A549 (cell line): ENCODE measurements around the gene PSMD12. TPM values are rescaled to one million over a fixed set of nuclear protein-coding genes. Genes with fewer than 3 reads are reported as not detected.

Experiments used
- ATAC-seq, 2 experiments: fragments of 200-7000 bp in 1 of 2; fragments of >200 bp in 1 of 2; cut with Nextera tagmentation in 1 of 2; cut with Tn5 transposase in 1 of 2; 3 replicates each; pipeline versions ENCODE4 v1.8.0 to v1.9.1; 2018 to 2020; ENCODE audit warnings: mild to moderate bottlenecking in 1 of 2, moderate library complexity in 1 of 2
- CTCF ChIA-PET: fragments of 300-600 bp; sonication (Branson Sonifier 250); formaldehyde crosslinking; extraction: SDS; loops from one replicate; lab custom pipeline; 2021; ENCODE audit warnings: antibody characterized with exemption, inconsistent platforms; lab: Yijun Ruan, JAX
- POLR2A ChIA-PET: fragments of 350-600 bp; formaldehyde crosslinking; extraction: SDS; loops from one replicate; lab custom pipeline; 2021; ENCODE audit warnings: antibody characterized with exemption, inconsistent platforms; lab: Yijun Ruan, JAX
- DNase-seq, 2 experiments: peaks; one replicate each; pipeline versions ENCODE4 v3.0.0 to v3.0.0-alpha.2; 2011 to 2016; ENCODE audit warnings: low read depth in 1 of 2, low spot score in 1 of 2
- FAIRE-seq: peaks from 2 replicates; lab custom pipeline; 2011; peaks lifted over from hg19 to GRCh38; lab: Jason Lieb, UNC
- H3K27ac ChIP-seq, 2 experiments: fragments of >200 bp; sonication (Bioruptor Twin); formaldehyde crosslinking; 3 replicates each; pipeline ENCODE4 v1.5.1; 2016 to 2017
- H3K4me1 ChIP-seq: fragments of >200 bp; sonication (Bioruptor Twin); formaldehyde crosslinking; 3 replicates; pipeline ENCODE4 v1.6.1; 2016
- H3K4me2 ChIP-seq: fragments of >200 bp; sonication (Bioruptor Twin); formaldehyde crosslinking; 3 replicates; pipeline ENCODE4 v1.6.1; 2016
- H3K4me3 ChIP-seq: fragments of >200 bp; sonication (Bioruptor Twin); formaldehyde crosslinking; 3 replicates; pipeline ENCODE4 v1.5.1; 2016
- H3K9me3 ChIP-seq: fragments of >200 bp; sonication (Bioruptor Twin); formaldehyde crosslinking; 3 replicates; pipeline ENCODE4 v1.6.1; 2016
- BCL3 ChIP-seq: fragments of >200 bp; sonication (Bioruptor Twin); formaldehyde crosslinking; IDR thresholded peaks from 3 replicates; pipeline ENCODE4 v1.6.1; 2016
- CBX8 ChIP-seq: fragments of 200-600 bp; sonication (generic); IDR thresholded peaks from 2 replicates; pipeline ENCODE4 v1.6.1; 2016
- CHD2 ChIP-seq: fragments of 150-350 bp; IDR thresholded peaks from 2 replicates; pipeline ENCODE4 v1.6.1; 2014; ENCODE audit warnings: low read length; ENCODE audit not compliant: partially characterized antibody
- CTCF ChIP-seq: fragments of >200 bp; sonication (Bioruptor Twin); formaldehyde crosslinking; IDR thresholded peaks from 3 replicates; pipeline ENCODE4 v1.5.1; 2016
- ELK1 ChIP-seq: fragments of 150-350 bp; IDR thresholded peaks from 2 replicates; pipeline ENCODE4 v1.6.1; 2014; ENCODE audit warnings: low read depth, mild to moderate bottlenecking, low read length
- EP300 ChIP-seq, 2 experiments: fragments of >200 bp; sonication (Bioruptor Twin); formaldehyde crosslinking; IDR thresholded peaks; 2 replicates in 1 of 2; 3 replicates in 1 of 2; pipeline ENCODE4 v1.6.1; 2016 to 2017
- ESRRA ChIP-seq: fragments of 150-350 bp; IDR thresholded peaks from 2 replicates; pipeline ENCODE4 v1.6.1; 2014; ENCODE audit warnings: mild to moderate bottlenecking, low read length, borderline replicate concordance
- HES2 ChIP-seq: fragments of >200 bp; sonication (Bioruptor Twin); formaldehyde crosslinking; IDR thresholded peaks from 2 replicates; pipeline ENCODE4 v1.6.1; 2016
- HOXA7 ChIP-seq: fragments of 250-450 bp; sonication (Bioruptor Pico); IDR thresholded peaks from 2 replicates; pipeline ENCODE4 v1.5.0; 2020; ENCODE audit warnings: mild to moderate bottlenecking, moderate library complexity
- JUN ChIP-seq, 2 experiments: fragments of >200 bp; sonication (Bioruptor Twin); formaldehyde crosslinking; IDR thresholded peaks; 2 replicates in 1 of 2; 3 replicates in 1 of 2; pipeline ENCODE4 v1.6.1; 2016 to 2017
- KDM1A ChIP-seq: fragments of 200-600 bp; sonication (generic); IDR thresholded peaks from 2 replicates; pipeline ENCODE4 v1.6.1; 2016; ENCODE audit warnings: low read depth, mild to moderate bottlenecking
- MAFK ChIP-seq: fragments of 450-650 bp; IDR thresholded peaks from 2 replicates; pipeline ENCODE4 v1.6.1; 2014; ENCODE audit not compliant: partially characterized antibody
- MAX ChIP-seq: IDR thresholded peaks from 2 replicates; pipeline ENCODE4 v1.6.1; 2012
- MYC ChIP-seq: IDR thresholded peaks from 2 replicates; pipeline ENCODE4 v1.6.1; 2012; ENCODE audit warnings: mild to moderate bottlenecking, inconsistent platforms, low read length, improper control_type of control experiment, borderline replicate concordance
- NFE2L2 ChIP-seq: fragments of 150-350 bp; conservative IDR thresholded peaks from 2 replicates; pipeline ENCODE4 v1.6.1; 2014; ENCODE audit warnings: low read length
- NPAS2 ChIP-seq: fragments of 250-450 bp; sonication (Bioruptor Pico); IDR thresholded peaks from 2 replicates; pipeline ENCODE4 v1.8.0; 2022; ENCODE audit warnings: mild to moderate bottlenecking, moderate library complexity, borderline replicate concordance
- NR3C1 ChIP-seq: fragments of >200 bp; sonication (Bioruptor Twin); formaldehyde crosslinking; IDR thresholded peaks from 3 replicates; pipeline ENCODE4 v1.6.1; 2017
- PHF8 ChIP-seq: fragments of 200-600 bp; sonication (generic); IDR thresholded peaks from 2 replicates; pipeline ENCODE4 v1.6.1; 2016; ENCODE audit warnings: low read depth, mild to moderate bottlenecking, antibody characterized with exemption, moderate library complexity, borderline replicate concordance
- POLR2AphosphoS2 ChIP-seq: conservative IDR thresholded peaks from 2 replicates; pipeline ENCODE4 v1.6.1; 2012; ENCODE audit warnings: low read length, improper control_type of control experiment, inconsistent platforms
- SMC3 ChIP-seq: fragments of >200 bp; sonication (Bioruptor Twin); formaldehyde crosslinking; IDR thresholded peaks from 3 replicates; pipeline ENCODE4 v1.6.1; 2018; ENCODE audit warnings: inconsistent platforms
- TFCP2L1 ChIP-seq: fragments of 250-450 bp; sonication (Bioruptor Pico); IDR thresholded peaks from 2 replicates; pipeline ENCODE4 v1.5.0; 2021; ENCODE audit warnings: mild to moderate bottlenecking
- ZNF302 ChIP-seq: fragments of 250-450 bp; sonication (Bioruptor Pico); IDR thresholded peaks from 2 replicates; pipeline ENCODE4 v1.9.0; 2021; ENCODE audit warnings: inconsistent platforms, mild to moderate bottlenecking, moderate library complexity
- WGBS: methylation state at CpG from one replicate; pipeline ENCODE4 v1.1.6; 2017; ENCODE audit errors: missing lambda C conversion rate; 5-methylcytosine and 5-hydroxymethylcytosine counted together
- polyA plus RNA-seq, 4 experiments: library from polyadenylated mRNA; depleted of rRNA in 3 of 4; stranded (reverse); fragments of >200 nt; fragmentation: RNase III in 1 of 4; extraction: RNeasy Plus Mini Kit Qiagen cat#74134 plus additional on column Dnase treatment in 1 of 4; gene quantifications; 2 replicates in 3 of 4; 3 replicates in 1 of 4; pipeline ENCODE4 v1.2.3, GENCODE V29; 2011 to 2017

The PSMD12 gene
- polyA plus RNA-seq, 2 of the 4 experiments (the other 2 are of a cell fraction): 104 to 106 TPM

- WGBS: 3% methylated on average over 64 of the region's 100 CpGs
- FAIRE-seq: no peak
- DNase-seq: peak; percentile 48 to 58
These were observed 11.4 kb upstream of the PSMD12 start for GRCh38 chr17:67377488-67378453.

GRCh38 chr17:67376737-67377487, 10.5 kb upstream of the PSMD12 start, which contains the start of gene PITPNC1:
Gene PITPNC1, plus strand, starts transcription at chr17:67377281.
- WGBS: 6% methylated on average over 42 of the region's 56 CpGs
- Histone ChIP-seq H3K4me3 (peak within 1 kb of the TSS; percentile 65), H3K9me3 (no peaks in the 10 kb centered on the region; the same call in 2 of the 3 replicates), H3K4me1 (peaks cover 14% of the 10 kb centered on the region; the same call in 2 of the 3 replicates), H3K27ac (peak within 1 kb of the TSS; percentile 77 to 86), H3K4me2 (peak within 1 kb of the TSS; percentile 99)
- DNase-seq: peak; percentile 84 to 86
- ChIA-PET CTCF (interaction anchor here (0.6 to 22.8 kb wide), 18 partner anchors 11 to 402 kb away, joined by 3 to 323 read pairs (median 15); partner anchors contain the start of gene PSMD12), POLR2A (interaction anchor here (0.6 kb wide), 1 partner anchor 99 kb away, joined by 3 read pairs; no protein-coding TSS in a partner anchor)
- FAIRE-seq: no peak
- ATAC-seq: peak; percentile 72 to 83
- TF ChIP-seq HES2 (no peak), JUN (IDR thresholded peaks at IDR 0.05) (peak in 1 of 2 experiments; percentile 64; a peak in 3 of 5 replicates), MAX (peak; percentile 60), BCL3 (no peak), ELK1 (no peak), NPAS2 (CRISPR knock-in tag) (no peak), MAFK (no peak), ZNF302 (CRISPR knock-in tag) (no peak), ESRRA (no peak), EP300 (IDR thresholded peaks at IDR 0.05) (no peak), SMC3 (0 out of 3 replicates have a peak, but pooled peaks have one; percentile 8), CHD2 (no peak), HOXA7 (no peak), TFCP2L1 (no peak), CBX8 (no peak), KDM1A (no peak), NR3C1 (no peak), NFE2L2 (no peak), POLR2AphosphoS2 (no peak)

More at GRCh38 chr17:67377488-67378453, 11.4 kb upstream of the PSMD12 start:
- peak overlapping the region; percentile 99 for H3K4me2 ChIP-seq
- H3K4me3 ChIP-seq: peak overlapping the region; percentile 65
- no peaks in the 10 kb centered on the region; the same call in 2 of the 3 replicates for H3K9me3 ChIP-seq
- peaks cover 14% of the 10 kb centered on the region; the same call in 2 of the 3 replicates for H3K4me1 ChIP-seq
- ChIA-PET CTCF (interaction anchor here (0.6 to 22.8 kb wide), 67 partner anchors 10 to 1213 kb away, joined by 3 to 323 read pairs (median 6); partner anchors contain the start of gene PSMD12), POLR2A (interaction anchor here (0.6 to 2.0 kb wide), 4 partner anchors 10 to 98 kb away, joined by 3 to 7 read pairs (median 4); no protein-coding TSS in a partner anchor)
- ATAC-seq: peak; percentile 60
- 0 out of 2 replicates have a peak, but pooled peaks have one; percentile 6 for TF ChIP-seq MYC
- TF ChIP-seq SMC3: 0 out of 3 replicates have a peak, but pooled peaks have one; percentile 9
- peak; percentile 45 for TF ChIP-seq PHF8
- no peak for TF ChIP-seq HOXA7
- TF ChIP-seq CTCF: peak; percentile 11; the same call in 1 of the 3 replicates
- no peak for TF ChIP-seq ELK1
- peak overlapping the region; percentile 77 to 86 for H3K27ac ChIP-seq
